Right lobe of liver (tissue), 4 donors: Measurements from ENCODE around the gene HOMER1.

Experiments used
- POLR2A ChIP-seq: fragments of 450-650 bp; IDR thresholded peaks from one replicate; pipeline ENCODE4 v1.6.1; 2017; ENCODE audit warnings: antibody characterized with exemption, mild to moderate bottlenecking
- TF ChIP-seq, protein P1 (sequence below), 4 donors: fragments of 200-600 bp in 3 of 4; fragments of 450-650 bp in 1 of 4; IDR thresholded peaks; one replicate each; pipeline versions ENCODE4 v1.5.1 to v1.8.0; 2016 to 2022; ENCODE audit warnings: antibody characterized with exemption in 4 of 4, mild to moderate bottlenecking in 2 of 4
- donor health status: DM: no; HTN: no; CAD: no.
- donor health status: DM: no; HTN: no; CAD: no.
- donor health status: DM: no; HTN: yes; CAD: no.

- TF ChIP-seq POLR2A: no peak
- TF ChIP-seq, protein P1, sequence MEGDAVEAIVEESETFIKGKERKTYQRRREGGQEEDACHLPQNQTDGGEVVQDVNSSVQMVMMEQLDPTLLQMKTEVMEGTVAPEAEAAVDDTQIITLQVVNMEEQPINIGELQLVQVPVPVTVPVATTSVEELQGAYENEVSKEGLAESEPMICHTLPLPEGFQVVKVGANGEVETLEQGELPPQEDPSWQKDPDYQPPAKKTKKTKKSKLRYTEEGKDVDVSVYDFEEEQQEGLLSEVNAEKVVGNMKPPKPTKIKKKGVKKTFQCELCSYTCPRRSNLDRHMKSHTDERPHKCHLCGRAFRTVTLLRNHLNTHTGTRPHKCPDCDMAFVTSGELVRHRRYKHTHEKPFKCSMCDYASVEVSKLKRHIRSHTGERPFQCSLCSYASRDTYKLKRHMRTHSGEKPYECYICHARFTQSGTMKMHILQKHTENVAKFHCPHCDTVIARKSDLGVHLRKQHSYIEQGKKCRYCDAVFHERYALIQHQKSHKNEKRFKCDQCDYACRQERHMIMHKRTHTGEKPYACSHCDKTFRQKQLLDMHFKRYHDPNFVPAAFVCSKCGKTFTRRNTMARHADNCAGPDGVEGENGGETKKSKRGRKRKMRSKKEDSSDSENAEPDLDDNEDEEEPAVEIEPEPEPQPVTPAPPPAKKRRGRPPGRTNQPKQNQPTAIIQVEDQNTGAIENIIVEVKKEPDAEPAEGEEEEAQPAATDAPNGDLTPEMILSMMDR (IDR thresholded peaks at IDR 0.05): no peak
Measured at GRCh38 chr5:79399046-79399445, 114.9 kb downstream of the HOMER1 start.
